K562 (cell line): ENCODE results near the gene FIGLA.

Source experiments
- AFF4 ChIP-seq: sonication (generic); formaldehyde crosslinking; IDR thresholded peaks from 2 replicates; pipeline ENCODE4 v1.8.0; 2023; ENCODE audit warnings: mild to moderate bottlenecking, missing genetic modification reagents
- CBFB ChIP-seq: sonication (generic); formaldehyde crosslinking; IDR thresholded peaks from 2 replicates; pipeline ENCODE4 v1.4.0; 2020; ENCODE audit warnings: mild to moderate bottlenecking, missing genetic modification reagents
- CTCF ChIP-seq, 3 experiments: IDR thresholded peaks in 2 of 3; conservative IDR thresholded peaks in 1 of 3; 2 replicates each; pipeline ENCODE4 v1.5.1; 2011 to 2012; ENCODE audit warnings: low read length in 3 of 3, mild to moderate bottlenecking in 3 of 3, control low read depth in 2 of 3, improper control_type of control experiment in 1 of 3, inconsistent platforms in 1 of 3, low read depth in 1 of 3, mixed read lengths in 1 of 3, moderate library complexity in 1 of 3; ENCODE audit not compliant: insufficient read depth in 2 of 3
- HNRNPK ChIP-seq: fragments of 200-400 bp; formaldehyde crosslinking; IDR thresholded peaks from one replicate; pipeline ENCODE4 v1.6.1; 2018; ENCODE audit warnings: mild to moderate bottlenecking, low read depth, low read length; ENCODE audit not compliant: poor library complexity, severe bottlenecking
- RAD51 ChIP-seq: fragments of 450-650 bp; IDR thresholded peaks from 2 replicates; pipeline ENCODE4 v1.7.1; 2016; ENCODE audit warnings: low read depth, mild to moderate bottlenecking, borderline replicate concordance
- TRIM28 ChIP-seq: fragments of 450-650 bp; IDR thresholded peaks from 2 replicates; pipeline ENCODE4 v1.6.1; 2017
- ZFX ChIP-seq: sonication (generic); formaldehyde crosslinking; IDR thresholded peaks from 2 replicates; pipeline ENCODE4 v1.8.0; 2022; ENCODE audit warnings: mild to moderate bottlenecking, missing genetic modification reagents, moderate library complexity
- ZNF133 ChIP-seq: fragments of 250-450 bp; sonication (Bioruptor Pico); IDR thresholded peaks from 2 replicates; pipeline ENCODE4 v1.4.0; 2020; ENCODE audit warnings: mild to moderate bottlenecking
- ZNF324 ChIP-seq: fragments of 250-450 bp; sonication (Bioruptor Pico); IDR thresholded peaks from 2 replicates; pipeline ENCODE4 v1.4.0; 2020; ENCODE audit warnings: mild to moderate bottlenecking
- ZNF398 ChIP-seq: fragments of 250-450 bp; sonication (Bioruptor Pico); IDR thresholded peaks from 2 replicates; pipeline ENCODE4 v1.8.0; 2021; ENCODE audit warnings: moderate library complexity, mild to moderate bottlenecking, inconsistent platforms
- ZNF584 ChIP-seq: fragments of 200-800 bp; sonication (Bioruptor generic); IDR thresholded peaks from 2 replicates; pipeline ENCODE4 v1.6.1; 2016; ENCODE audit warnings: low read depth, mild to moderate bottlenecking, missing genetic modification characterization, missing compliant biosample characterization

GRCh38 chr2:70827388-70827787, 36.9 kb upstream of the FIGLA start:
- TF ChIP-seq RAD51: no peak
- TF ChIP-seq ZNF584 (CRISPR knock-in tag): no peak
- no peak for TF ChIP-seq CTCF (IDR thresholded peaks at IDR 0.05 in 2 of 3, conservative IDR thresholded peaks at IDR 0.05 in 1 of 3; ENCODE audit: insufficient read depth in 2 of 3, low read depth in 1 of 3, low read length in 3 of 3)
- no peak for TF ChIP-seq ZNF398 (CRISPR knock-in tag)
- no peak for TF ChIP-seq CBFB
- no peak for TF ChIP-seq HNRNPK
- no peak for TF ChIP-seq ZNF324 (CRISPR knock-in tag)
- no peak for TF ChIP-seq ZNF133
- TF ChIP-seq ZFX (CRISPR knock-in tag): no peak
- no peak for TF ChIP-seq TRIM28
- TF ChIP-seq AFF4 (CRISPR knock-in tag): no peak
